Measurements from ENCODE around the gene CXCL9.
"Not testable (repeated sequence)": the region's sequence is repeated elsewhere in the genome, so short reads cannot be mapped to it uniquely, and the experiment has no call there.

CXCL9 gene

DNA sequence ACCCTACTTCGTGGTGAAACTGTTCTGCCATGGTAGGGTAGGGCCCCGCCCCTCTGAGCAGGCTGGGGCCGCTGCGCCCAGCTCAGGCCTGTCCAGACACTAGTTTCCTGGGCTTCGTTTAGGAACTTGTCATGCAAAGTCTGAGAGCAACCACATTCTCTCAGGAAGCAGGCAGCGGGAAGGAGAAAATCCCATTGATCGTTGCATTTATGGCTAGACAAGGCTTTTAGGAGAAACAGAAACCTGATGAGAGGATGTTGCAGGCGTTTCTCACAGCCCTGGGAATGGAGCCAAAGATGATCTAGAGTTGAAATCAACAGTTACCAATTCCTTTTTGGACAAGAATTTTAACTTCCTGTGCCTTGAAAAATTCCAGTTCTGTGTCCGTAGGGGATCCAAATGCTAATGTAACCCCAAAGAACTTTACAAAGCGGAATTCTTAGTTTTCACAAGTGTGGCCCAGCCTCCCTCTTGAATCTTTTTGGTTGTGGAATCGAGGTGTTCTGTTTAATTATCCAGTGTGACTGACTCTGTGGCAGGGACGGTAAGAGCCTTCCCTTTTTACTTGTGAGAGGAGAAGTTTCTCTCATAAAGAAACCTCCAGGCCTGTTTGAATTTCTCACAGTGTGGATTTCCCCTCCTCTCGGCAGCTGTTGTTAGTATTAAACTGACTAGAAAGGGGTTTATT lies 4.5 kb upstream of the CXCL9 start:
- DNase-seq: no peak

DNA sequence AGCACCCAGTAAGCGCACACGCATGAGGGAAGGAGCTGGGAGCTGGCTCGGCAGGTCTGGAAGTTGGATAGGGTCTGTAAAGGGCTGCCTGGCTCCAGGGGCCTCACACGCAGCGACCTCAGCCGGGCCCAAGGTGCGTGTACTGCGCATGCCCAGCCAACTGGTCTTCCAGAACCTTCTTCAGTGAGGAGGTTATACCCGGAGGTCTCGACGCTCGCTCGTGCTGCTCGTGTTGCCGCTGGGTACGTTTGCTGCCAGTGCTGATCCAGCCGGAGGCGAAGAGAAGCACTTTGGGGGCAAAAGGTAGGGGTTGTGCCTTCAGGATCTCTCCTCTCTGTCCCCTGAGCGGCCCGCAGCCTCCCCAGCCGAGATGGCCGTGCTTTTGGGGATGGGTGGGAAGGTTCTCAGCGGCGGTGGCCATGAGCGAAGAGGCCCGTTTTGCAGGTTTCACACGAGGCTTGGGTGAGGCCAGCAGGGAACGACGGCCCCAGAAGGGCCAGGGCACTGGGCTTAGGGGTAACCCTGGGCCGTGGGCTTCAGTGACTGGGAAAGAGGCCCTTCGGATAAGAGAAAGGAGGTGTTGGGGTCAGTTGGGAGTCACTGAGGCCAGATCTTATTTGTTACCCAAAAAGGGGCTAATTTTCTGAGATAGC lies 3.8 kb upstream of the CXCL9 start:
- no peak for DNase-seq

DNA sequence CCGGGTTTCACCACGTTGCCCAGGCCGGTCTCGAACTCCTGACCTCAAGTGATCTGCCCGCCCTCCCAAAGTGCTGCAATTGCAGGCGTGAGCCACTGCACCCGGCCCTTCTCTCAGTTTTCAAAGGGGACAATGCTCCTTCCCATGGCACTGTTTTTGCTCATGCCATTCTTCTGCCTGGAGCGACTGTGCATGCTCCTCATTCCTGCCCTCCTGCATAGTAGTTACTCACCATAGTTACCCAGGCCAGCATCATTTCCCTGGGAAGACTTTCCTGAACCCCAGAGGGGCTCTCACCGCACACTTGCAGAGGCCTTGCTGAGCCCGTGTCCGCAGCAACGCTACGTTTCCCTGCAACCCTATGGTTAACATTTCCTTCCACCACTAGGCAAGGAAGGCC lies 3.3 kb upstream of the CXCL9 start:
- no peak for DNase-seq

DNA sequence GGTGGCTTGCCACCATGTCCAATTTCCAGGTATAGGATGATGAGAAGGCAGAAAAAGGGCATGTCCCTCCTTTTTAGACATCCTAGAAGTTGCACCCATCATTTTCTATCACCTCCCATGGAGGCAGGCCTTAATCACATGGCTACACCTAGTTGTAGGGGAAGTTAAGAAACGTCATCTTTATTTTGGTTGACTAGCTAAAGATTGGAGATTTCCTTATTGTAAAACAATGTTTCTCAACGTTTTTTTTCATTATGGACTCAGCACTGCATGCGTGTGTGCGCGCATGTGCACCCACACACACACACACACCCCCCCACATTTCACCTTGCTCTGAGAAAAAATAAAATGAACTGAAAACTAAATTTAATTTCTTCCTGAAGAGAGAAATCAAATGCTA lies 2.0 kb upstream of the CXCL9 start:
- no peak for DNase-seq

DNA sequence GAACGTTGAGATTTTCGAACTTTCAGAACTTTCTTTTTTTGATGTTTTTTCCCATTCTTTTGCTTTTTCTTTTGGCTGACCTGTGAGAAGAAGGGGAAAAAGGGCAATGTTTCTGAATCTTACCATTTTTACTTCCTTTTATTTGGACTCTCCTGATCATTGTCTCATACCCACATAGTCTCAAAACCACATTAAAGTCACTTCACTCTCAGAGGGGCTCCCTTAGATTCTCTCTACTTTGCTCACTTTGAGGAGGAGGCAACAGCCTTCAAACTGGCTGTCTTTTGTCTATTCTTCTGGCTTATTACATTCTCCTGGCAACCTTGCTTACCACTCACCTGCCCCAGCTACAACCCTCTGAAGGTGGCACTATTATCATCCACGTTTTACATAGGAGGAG lies 3.7 kb downstream of the CXCL9 start:
- DNase-seq: no peak

DNA sequence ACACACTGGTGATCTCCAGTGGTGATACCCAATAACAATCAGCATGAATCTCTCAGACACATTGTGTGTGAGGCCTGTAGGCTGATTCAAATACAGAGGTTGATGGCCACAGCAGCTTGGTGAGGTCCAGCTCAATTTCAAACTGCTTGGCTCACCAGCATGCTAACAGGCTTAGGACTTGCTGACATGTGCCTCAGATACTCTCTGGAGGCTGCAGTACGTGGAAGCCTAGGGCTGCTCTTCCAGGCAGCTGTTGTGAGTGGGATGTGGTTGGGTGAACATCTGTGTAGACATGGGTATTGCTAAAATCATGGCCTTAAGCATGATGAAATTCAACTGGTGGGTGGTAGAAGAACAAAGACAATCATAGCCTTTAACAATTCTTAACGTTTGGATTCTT lies 4.3 kb downstream of the CXCL9 start:
- DNase-seq: no peak

DNA sequence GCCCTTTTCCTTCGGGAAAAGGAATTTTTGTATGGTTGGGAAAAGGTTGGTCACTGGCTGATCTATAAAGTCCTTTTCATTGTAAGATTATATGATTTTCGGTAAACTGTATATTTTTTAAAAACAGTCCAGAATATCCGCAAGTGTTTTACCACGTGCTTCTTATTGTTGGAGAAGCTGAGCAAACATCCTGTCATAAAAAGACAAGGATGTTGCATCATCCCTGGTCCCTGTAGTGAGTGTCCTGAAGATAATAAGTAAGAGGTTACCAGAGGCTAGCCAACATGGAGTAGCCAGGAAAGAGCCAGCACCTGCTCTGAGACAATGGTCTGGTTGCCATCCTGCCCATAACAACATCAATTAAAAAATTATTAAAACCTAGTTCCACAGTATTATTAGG lies 5.1 kb downstream of the CXCL9 start:
- DNase-seq: no peak

DNA sequence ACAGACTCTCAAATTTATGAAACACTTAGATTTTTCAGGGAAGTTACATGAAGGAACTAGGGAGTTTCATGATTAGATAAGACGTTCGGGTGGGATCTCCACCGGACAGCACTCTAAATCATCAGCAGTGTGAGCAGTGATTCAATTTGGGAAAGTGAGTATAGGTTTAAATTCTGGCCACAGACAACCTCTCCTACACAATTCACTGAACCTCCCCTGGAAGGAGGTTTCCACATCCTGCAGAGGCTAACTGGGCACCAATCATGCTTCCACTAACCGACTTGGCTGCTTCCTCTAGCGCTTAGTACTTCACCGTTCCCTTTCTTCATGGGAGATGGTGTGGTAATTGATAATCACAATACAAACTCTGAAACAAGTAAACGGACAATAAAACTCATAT lies 5.6 kb downstream of the CXCL9 start:
- no peak for DNase-seq

DNA sequence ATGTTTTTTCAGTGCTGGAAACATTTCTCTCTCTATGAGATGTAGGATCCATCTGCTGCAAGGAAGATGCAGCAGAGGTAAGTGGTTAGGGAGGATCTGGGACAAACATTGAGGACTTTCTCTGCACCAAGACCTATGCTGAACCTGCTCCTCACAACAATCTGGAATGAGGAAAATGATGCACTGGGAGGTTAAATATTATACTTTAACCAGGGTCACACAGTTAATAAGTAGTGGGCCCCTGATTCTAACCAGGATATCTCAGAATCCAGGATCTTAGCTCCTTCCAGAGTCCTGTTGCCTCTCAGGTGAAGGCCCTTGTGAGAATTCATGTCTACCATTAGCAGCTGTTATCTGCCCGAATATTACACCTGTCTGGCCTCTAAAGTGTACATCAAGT lies 7.0 kb downstream of the CXCL9 start:
- no peak for DNase-seq

DNA sequence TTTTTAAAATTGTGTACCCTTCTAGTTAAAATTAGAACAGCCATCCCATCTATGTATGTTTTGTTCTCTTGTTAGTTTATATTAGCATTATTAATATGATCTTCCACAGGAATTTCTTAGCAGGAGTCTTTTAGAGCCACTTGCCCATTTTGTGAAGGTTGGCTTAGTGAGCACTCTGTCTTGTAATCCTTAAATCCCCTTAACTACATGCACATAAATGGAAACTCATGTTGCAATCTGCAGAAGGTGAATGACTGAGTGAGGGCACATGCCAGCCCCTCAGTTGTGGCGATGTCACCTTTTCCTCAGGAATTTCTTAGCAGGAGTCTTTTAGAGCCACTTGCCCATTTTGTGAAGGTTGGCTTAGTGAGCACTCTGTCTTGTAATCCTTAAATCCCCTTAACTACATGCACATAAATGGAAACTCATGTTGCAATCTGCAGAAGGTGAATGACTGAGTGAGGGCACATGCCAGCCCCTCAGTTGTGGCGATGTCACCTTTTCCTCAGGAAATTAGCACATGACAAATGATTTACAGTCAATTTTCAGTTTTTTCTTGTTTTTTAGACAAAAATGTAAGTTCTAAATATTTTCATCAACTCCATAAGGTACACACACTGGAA lies 8.7 kb downstream of the CXCL9 start:
- not testable (repeated sequence) for DNase-seq

DNA sequence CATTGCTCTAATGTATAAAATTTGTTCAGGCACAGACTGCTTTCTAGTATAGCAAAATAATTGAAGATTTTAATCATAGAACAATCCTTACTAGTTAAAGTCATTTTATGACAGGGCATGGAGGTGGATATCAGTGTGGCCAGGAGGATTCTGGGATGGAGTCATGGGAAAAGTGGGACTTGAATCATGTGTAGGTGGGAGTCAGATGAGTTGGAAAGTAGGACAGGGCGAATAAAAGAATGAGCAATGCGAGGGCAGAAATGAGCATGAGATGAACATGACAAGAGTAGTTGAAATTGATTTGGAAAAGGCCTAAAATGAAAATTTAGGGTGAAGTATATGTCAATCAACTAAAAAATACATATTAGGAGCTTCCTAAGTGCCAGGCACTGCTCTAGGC lies 9.4 kb downstream of the CXCL9 start:
- DNase-seq: no peak

DNA sequence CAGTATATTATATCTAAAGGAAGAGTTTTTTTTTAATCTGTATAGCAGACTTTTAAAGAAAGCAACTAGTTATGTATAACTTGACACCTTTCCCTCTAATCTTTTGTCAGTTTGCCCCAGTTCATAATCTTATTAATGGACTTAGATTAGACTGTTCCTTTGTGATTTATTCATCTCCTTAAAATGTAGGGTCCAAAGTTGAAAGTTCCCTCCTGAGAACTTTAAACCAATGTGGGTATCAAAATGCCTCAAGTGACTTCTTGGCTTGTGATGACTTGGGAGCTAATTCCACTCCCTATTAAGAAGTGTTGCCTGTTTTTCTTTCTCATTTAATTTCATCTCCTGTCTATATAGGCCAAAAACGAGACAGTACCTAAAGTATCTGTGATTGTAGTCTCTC lies 10.2 kb downstream of the CXCL9 start:
- no peak for DNase-seq

DNA sequence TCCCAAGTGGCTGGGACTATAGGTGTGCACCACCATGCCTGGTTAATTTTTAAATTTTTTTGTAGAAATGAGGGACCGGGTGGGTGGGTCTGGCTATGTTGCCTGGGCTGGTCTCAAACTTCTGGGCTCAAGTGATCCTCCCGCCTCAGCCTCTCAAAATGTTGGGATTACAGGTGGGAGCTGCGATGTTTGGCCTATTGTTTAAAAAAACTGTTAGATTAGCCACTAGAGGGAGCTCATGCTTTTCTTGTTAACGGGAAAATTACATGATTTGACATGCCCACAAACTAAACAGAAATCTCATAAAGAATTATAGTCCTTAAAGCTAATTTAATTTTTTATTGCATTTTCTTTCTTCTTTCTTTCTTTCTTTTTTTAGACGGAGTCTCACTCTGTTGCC lies 11.6 kb downstream of the CXCL9 start:
- no peak for DNase-seq

DNA sequence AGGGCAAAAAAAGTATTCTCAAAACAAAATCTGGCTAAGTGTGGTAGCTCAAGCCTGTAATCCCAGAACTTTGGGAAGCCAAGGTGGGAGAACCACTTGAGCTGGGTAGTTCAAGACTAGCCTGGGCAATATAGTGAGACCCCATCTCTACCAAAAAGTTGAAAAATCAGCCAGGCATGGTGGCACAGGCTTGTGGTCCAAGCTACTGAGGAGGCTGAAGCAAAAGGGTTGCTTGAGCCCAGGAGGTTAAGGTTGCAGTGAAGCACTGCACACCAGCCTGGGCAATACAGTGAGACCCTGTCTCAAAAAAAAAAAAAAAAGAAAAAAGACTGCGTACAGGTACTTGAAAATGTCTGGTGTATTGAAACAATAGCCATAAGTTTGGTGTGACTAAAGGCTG lies 14.8 kb downstream of the CXCL9 start:
- no peak for DNase-seq

DNA sequence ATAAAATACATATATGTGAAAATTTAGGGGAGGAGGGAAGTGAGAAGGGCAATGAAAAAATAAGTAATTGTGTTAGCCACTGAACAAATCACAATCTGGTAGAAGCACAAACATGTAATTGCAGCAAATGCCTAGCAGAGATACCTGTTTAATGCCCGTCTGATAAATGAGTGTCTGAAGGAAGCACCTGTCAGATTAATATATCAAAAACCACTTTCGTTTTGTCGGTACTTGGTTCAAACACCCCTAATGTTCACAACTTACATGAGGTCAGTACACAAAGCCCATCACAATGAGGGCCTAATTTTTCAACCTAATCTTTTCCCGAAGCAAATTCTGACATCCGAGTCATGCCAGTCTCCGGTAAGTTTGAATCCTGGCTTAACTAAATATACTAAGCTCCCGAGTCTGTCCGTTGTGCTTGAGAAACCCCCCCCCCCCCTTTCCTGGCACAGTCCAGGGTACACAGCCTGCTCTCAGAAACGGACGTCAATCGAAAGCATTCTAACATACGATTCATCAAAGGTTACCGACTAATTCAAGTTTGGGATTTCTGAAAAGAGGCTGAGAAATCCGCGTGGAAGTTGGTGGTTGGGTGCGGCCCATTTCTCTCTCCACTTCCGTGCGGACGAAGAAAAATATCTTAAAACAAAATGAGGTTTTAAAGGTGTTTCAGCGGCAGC lies 17.3 kb downstream of the CXCL9 start:
- DNase-seq: no peak

DNA sequence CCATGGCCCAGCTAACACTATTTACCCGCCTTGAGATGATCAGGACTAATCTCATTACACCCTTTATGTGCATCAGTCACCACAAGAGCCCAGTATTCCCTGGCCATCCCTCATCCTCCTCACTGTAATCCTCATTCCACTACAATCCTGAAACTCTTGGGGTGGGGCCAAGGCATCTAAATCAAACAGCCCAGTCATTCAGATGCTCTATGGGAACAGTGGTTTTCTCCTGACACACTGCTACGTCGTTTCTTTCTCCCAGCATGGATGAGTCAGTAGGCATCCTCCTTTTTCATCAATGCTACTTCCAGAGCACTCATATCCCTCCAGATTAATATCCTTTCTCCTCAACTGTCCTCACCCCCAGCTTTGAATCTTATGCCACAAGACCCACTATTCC lies 22.2 kb downstream of the CXCL9 start:
- no peak for DNase-seq

DNA sequence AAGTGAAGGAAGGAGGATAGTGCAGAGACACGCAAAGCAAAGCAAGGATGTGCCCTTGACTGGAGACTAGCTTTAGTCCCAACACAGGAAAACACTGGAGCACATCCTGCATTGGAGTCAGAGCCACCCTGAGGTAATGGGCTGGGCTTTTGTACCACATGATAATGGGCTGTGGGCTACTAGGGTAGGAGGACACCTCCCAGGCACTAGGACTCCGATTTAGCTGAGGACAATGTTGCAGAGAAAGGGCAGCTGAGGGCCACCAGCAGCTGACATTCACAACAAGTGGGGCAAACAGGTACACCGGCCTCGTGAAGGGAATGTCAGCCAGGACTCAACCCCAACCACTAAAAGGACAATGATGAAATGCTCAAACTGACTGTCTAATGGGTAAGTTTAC lies 26.7 kb downstream of the CXCL9 start:
- DNase-seq: no peak

DNA sequence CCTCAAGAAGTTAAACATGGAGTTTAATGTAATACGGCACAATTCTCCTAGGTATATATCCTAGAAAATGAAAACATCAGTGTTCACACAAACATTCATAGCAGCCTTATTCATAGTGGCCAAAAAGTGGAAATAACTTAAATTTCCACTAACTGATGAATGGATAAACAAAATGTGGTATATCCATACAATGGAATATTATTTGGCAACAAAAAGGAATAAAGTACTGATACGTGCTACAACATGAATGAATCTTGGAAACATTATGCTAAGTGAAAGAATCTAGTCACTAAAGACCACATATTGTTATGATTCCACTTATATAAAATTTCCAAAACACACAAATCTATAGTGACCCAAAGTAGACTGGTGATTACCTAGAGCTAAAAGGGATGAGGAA lies 31.1 kb downstream of the CXCL9 start:
- DNase-seq: no peak

DNA sequence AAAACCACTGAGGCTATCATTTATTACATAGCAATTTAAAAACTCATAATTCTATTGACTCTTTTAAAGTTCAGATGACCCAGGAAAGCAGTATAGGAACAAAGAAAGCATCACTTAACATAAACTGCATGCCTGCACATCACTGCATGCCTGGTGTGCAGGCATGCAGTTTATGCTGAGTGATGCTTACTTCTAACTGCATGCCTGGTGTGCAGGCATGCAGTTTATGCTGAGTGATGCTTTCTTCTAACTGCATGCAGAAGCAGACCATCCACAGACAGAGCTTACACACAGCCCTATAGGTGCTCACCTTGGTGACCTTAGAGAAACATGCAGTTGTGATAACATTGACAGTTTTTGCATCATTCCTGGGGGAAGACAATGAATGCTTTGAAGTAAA lies 33.5 kb downstream of the CXCL9 start:
- DNase-seq: no peak

DNA sequence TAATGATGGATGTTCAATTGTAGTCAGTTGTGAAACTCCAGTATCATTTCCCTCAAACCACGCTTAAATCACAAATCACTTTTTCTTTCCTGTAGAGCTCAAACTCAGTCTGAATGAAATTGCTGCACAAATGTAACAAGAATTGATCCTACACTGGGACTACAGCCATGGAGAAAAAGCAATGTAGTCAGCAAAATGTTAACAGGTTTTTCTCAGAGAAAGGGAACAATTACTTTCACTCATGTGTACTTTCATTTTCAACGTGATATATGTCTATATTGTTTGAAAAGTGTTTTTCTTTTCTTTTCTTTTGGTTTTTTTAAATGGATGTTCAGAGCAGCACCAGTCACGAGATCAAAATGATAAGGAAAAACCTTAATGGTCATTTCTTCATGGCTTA lies 39.2 kb downstream of the CXCL9 start:
- DNase-seq: no peak

DNA sequence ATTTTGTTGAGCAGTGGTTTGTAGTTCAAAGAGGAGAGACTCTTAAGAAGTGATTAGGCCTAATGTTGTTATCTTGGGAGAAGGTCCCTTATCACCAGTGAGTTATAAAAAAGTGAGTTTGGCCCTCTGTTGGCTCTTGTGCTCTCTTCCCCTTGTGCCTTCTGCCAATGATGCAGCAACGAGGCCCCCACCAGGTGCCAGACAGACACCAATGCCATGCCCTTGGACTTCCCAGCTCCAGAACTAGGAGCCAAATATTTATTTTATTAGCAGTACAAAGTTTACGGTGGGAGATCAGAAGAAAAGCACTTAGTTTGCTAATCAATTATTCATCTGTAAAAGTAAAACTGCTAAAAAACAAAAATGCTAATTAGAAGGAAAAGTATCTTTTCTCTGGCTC lies 43.8 kb downstream of the CXCL9 start:
- DNase-seq: no peak

DNA sequence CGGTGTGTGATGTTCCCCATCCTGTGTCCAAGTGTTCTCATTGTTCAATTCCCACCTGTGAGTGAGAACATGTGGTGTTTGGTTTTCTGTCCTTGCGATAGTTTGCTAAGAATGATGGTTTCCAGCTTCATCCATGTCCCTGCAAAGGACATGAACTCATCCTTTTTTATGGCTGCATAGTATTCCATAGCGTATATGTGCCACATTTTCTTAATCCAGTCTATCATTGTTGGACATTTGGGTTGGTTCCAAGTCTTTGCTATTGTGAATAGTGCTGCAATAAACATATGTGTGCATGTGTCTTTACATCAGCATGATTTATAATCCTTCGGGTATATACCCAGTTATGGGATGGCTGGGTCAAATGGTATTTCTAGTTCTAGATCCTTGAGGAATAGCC lies 45.2 kb downstream of the CXCL9 start:
- DNase-seq: not testable (repeated sequence)

DNA sequence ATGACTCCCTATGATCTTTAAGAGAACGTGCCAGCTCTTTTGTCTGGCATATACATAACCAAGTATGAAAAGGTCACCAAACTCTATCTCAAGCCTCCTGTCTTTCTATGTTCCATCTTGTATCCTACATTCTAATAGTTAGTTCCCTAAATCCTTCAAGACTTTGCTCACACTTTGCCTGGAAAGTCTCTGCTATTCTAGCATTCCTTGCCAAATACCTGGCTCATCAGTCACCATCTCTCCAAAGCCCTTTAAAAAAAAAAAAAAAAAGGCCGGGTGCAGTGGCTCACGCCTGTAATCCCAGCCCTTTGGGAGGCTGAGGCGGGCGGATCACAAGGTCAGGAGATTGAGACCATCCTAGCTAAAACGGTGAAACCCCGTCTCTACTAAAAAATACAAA lies 48.8 kb downstream of the CXCL9 start:
- DNase-seq: not testable (repeated sequence)

DNA sequence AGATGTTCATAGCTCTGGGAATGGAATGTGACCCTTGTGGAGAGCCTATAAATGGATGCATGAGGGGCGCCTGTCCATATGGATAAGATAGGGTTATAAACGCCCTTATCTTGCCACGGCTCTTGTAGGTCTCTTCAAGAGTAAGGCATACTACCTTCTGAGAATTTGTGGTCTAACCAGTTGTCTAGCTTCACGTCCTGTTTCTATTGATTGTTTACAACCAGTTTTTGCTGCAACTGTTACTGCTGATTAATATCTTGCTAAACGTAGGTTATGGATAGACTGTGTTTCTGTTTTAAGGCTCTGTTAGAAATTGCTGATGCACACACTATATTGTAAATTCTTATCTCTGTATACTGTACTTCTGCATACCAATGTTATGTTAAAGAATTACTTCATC lies 52.5 kb downstream of the CXCL9 start:
- not testable (repeated sequence) for DNase-seq
